HG03571 (cell line): Measurements from ENCODE around the gene SERPINA3.
"Not testable (repeated sequence)": the region's sequence is repeated elsewhere in the genome, so short reads cannot be mapped to it uniquely, and the experiment has no call there.

ENCODE experiments used
- ATAC-seq: cut with Tn5 transposase; IDR thresholded peaks from one replicate; pipeline ENCODE4 v1.9.1; 2021; ENCODE audit not compliant: unreplicated experiment

SERPINA3 gene

GRCh38 chr14:94584591-94585280 is 27.5 kb upstream of the SERPINA3 start:
- ATAC-seq, result no peak

DNA sequence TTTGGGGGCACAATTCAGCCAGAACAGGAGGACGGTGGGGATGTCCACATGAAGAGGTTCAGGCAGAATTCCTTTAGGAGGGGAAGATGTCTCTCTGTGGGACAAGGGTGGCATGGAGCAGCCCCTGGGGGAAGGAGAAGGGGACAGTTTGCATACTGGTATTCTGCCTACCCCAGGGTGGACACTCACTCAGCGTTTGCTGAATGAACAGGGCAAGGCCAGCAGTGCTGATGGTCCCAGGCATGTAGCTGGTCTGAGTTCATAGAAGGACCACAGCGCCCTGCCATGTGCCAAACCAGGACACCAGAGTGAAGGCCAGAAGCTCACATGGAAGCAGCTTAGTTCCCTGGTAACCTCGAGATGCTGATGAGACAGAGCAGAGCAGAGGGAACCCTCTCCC is 25.6 kb upstream of the SERPINA3 start:
- ATAC-seq, result no peak

DNA sequence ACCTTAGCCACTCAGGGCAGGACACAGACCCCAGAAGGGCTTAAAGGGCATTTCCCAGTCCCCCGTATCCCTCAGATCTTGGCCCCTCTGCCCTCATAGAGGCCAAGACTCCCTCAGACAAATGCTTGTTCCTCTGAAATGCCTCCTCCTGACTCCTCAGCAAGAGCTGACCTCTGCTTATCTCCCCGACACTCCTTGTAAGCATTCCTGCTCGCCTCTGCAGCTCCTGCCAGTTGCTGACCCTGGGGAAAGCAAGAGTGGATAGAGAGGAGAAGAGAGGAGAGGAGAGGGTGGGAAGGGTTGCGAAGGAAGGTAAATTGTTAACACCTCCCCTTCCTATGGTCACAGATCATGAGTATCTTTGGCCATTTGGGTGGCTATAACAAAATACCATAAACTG is 23.9 kb upstream of the SERPINA3 start:
- no peak for ATAC-seq

DNA sequence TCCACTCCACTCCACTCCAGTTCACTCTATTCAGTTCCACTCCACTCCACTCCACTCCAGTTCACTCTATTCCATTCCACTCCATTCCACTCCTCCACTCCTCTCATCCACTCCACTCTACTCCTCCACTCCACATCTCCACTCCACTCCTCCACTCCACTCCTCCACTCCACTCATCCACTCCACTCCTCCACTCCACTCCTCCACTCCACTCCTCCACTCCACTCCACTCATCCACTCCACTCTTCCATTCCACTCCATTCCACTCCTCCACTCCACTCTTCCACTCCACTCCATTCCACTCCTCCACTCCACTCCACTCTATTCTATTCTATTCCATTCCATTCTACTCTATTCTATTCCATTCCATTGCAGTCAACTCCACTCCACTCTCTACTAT is 21.1 kb upstream of the SERPINA3 start:
- no peak for ATAC-seq

- no peak for ATAC-seq
Measured at GRCh38 chr14:94591871-94592270, 20.3 kb upstream of the SERPINA3 start.

DNA sequence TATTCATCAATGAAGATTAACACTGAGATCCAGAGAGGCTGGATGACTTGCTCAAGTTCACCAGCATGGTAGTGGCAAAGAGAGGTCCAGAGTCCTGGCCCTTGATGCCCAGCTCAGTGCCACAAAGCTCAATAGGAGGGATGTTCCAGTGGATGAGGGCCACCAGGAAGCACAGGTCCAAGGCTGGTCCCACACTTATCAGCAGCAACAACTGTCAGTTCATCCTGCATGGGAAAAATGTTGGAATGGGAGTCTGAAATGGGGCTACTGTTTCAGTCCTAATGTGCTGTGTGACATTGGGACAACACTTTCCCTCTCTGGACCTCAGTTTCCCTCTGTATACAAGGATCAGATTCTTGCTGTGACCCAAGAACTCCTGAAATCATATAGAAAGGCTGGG is 19.7 kb upstream of the SERPINA3 start:
- no peak for ATAC-seq

- no peak for ATAC-seq
Measured at GRCh38 chr14:94593376-94593748, 18.8 kb upstream of the SERPINA3 start.

DNA sequence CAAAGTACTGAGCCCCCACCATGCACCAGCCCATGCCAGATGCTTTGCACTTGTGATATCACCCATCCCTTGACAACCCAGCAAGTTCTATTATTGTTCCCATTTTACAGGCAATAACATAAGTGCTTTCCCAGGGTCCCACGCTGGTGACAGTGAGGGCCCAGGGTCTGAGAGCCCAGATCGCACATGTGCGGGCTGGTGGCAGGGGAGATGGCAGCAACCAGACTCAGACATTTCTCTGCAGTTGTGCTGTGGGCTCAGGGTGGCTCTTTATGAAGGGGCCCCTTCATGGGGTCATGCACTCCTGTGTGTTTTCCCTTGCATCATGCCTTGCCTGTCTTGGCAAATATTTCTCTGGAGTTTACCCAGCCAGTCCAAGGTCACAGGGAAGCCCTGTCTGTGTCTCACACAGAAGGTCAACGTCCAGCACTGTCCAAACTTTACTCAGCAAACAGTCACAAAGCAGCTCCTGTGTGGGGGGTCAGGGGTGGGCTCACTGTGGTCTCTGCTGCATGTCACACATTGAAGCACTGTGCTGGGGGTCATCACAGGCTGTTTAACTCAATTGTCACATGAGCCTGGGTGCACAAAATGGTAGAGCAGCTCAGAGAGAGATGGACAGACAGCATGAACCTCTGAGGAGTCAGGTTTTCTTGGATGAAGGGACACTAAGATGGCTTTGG is 18.3 kb upstream of the SERPINA3 start:
- ATAC-seq, result no peak

- no peak for ATAC-seq
Measured at GRCh38 chr14:94594441-94594840, 17.8 kb upstream of the SERPINA3 start.

DNA sequence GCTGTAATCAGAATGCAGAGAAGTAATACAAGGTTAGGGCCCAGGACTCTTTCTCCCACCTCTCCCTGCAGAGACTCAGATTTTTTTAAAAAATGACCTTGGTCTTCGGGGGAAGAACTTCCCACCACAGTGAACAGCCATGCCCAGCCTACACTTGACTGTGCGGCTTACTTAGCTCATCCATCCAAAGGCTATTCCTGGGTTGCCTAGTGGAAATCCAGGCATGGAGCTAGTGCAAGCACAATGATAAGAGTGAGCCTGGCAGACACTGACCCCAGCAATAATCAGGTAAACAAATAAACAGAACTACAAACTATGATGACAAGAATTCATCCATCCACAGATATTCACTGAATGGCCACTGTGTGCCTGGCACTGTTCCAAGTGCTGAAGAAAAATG is 16.3 kb upstream of the SERPINA3 start:
- ATAC-seq, result no peak

- ATAC-seq, result no peak
Measured at GRCh38 chr14:94596361-94596760, 15.8 kb upstream of the SERPINA3 start.

GRCh38 chr14:94597788-94598187 is 14.4 kb upstream of the SERPINA3 start:
- ATAC-seq, result no peak

GRCh38 chr14:94598506-94598815 is 13.7 kb upstream of the SERPINA3 start:
- ATAC-seq, result no peak

DNA sequence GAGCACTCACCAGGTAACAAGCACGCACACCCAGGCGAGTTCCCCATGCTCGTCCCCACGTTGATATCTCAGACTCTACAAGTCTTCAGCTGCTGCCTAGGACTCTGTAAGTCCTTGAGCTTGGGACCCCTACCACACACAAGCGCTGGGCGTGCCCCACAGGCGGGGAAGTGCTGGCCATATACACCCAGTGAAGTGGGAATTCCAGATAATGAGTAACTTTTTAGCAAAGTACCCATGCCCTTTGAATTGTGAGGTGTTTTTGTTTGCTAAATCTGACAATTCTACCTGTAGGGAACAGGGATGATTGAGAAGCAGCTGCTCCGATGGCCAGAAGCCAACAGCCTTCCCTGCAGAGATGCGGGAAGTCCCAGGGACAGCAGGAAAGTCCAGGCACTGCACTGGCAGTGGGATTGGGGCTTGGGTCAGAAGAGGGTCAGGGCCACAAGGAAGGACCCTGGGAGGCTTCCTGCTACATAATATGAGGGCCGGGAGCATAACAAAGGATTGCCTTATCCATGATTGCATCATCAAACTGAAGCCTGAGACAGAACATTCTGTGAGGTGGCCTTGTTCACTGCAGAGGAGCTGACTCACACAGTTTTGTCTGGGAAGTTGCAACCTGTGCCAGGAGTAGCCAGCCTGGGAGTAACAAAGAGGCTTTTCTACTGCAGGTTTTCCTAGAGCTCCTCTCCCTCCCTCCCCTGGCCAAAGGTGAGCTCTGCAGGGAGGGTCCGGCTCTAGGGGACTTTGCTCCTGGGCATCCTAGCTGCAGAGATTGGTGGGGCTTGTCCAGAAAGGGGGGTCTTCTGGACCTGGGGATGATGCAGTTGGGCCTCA is 13.2 kb upstream of the SERPINA3 start:
- no peak for ATAC-seq

- no peak for ATAC-seq
Measured at GRCh38 chr14:94599656-94600004, 12.6 kb upstream of the SERPINA3 start.

- ATAC-seq, result no peak
Measured at GRCh38 chr14:94600148-94600545, 12.0 kb upstream of the SERPINA3 start.

DNA sequence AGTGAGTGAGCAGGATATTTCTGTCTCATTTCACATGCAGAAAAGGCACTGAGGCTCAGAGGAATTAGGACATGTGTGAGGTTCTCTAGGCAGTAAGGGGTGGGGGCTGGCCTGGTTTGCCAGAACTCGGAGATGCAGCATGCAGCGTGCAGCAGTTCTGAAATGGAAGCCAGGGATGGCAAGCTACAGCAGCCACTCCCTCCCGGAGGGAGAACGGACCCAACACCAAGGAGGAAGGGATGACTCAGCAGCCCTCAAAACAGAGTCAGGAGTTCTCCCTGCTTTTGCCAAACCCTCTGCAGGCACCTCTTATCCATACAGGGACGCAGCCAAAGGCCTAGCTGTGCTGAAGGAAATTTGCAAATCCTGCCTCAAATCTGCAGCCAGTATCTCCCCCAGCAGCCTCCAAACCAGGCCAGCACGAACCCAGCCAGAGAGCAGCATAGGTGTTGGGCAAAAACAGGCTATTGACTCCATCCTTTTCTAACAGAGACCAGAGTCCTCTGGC is 10.3 kb upstream of the SERPINA3 start:
- ATAC-seq, result no peak

- ATAC-seq, result no peak
Measured at GRCh38 chr14:94602722-94603121, 9.5 kb upstream of the SERPINA3 start.

DNA sequence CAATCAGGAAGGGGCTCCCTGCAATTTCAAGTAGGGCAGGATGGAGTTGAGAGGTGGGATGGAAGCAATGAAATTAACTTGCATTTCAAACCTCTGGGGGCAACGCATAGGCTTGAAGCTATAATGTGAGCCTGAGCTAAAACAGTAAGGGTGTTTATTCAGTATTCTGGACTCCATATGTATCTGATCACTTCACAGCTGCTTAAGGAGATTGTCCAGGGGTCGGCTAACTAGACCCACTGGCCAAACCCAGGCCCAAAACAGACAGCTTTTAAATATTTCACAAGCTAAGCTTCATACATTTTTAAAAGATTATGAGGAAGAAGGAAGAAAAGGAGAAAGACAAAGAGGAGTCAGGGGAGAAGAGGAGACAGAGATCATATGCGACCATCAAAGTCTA is 6.8 kb upstream of the SERPINA3 start:
- ATAC-seq, result no peak

GRCh38 chr14:94608966-94609365 is 3.2 kb upstream of the SERPINA3 start:
- not testable (repeated sequence) for ATAC-seq

DNA sequence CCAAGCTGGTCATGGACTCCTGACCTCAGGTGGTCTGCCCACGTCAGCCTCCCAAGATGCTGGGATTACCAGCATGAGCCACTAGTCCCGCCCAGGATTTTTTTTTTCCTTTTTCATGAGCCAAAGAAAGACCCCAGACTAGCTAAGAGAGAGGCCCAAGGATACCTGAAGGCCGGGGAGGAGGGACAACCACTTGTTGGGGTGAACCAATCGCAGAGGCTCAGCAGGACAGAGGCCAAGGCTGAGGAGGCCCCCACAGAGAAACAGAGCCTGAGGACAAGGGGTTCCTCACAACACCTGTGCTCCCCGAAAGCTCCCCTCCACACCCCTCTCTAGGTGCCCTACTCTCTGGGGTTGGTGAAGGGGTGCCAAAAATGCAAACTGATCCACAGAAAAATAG is 1.0 kb upstream of the SERPINA3 start:
- no peak for ATAC-seq
